Measurements from ENCODE around the gene PITPNM3. TPM values are rescaled to one million over a fixed set of nuclear protein-coding genes. Genes with fewer than 3 reads are reported as not detected.

PITPNM3 gene
- total RNA-seq, 1 donor from 2014 or later, result 1.4 TPM

DNA sequence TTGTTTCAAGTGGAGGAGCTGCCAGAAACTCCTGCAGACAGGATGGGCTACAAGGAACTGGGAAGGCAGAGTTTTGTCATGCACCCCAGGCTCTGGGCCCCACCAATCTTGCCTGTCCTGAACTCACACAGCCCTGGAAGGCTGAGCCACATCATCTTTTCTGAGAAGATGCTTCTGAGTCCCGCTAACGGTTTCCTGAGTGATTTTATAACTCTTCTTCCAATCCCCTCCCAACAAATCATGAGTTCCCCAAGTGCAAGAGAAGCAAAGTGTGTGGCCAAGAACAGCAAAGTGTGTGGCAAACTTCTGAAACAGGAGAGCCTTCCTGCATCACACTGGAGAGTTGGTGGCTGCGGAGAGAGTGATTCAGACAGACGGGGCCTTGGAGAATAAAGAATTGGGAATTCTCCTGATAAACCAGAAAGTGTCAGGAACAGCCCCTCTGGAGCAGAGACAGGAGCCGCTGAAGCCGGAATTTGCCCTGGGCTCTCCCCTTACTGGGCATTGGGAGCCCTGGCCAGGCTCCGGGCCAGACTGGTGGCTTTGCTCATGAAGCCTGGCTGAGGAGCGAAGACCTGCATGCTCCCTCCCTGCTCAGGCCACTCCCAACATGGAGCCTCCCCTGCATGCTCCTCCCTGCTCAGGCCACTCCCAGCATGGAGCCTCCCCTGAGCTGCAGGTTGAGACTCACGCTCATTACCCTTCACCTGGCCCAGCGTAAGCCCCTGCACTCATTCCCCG lies 47.2 kb downstream of the PITPNM3 start:
- Mint-ChIP-seq H3K9me3 (no peaks in the 10 kb centered on the region), H3K36me3 (ENCODE audit: low read depth) (no peaks in the 10 kb centered on the region), H3K27ac (ENCODE audit: unreplicated experiment) (no peak overlapping the region), H3K27me3 (ENCODE audit: low read depth) (peaks cover 10% of the 10 kb centered on the region), H3K4me3 (no peak overlapping the region), H3K4me1 (no peaks in the 10 kb centered on the region)
- TF ChIP-seq, protein P1, sequence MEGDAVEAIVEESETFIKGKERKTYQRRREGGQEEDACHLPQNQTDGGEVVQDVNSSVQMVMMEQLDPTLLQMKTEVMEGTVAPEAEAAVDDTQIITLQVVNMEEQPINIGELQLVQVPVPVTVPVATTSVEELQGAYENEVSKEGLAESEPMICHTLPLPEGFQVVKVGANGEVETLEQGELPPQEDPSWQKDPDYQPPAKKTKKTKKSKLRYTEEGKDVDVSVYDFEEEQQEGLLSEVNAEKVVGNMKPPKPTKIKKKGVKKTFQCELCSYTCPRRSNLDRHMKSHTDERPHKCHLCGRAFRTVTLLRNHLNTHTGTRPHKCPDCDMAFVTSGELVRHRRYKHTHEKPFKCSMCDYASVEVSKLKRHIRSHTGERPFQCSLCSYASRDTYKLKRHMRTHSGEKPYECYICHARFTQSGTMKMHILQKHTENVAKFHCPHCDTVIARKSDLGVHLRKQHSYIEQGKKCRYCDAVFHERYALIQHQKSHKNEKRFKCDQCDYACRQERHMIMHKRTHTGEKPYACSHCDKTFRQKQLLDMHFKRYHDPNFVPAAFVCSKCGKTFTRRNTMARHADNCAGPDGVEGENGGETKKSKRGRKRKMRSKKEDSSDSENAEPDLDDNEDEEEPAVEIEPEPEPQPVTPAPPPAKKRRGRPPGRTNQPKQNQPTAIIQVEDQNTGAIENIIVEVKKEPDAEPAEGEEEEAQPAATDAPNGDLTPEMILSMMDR (conservative IDR thresholded peaks at IDR 0.05), result no peak
- DNase-seq (ENCODE audit: low read depth, low spot score), result no peak

DNA sequence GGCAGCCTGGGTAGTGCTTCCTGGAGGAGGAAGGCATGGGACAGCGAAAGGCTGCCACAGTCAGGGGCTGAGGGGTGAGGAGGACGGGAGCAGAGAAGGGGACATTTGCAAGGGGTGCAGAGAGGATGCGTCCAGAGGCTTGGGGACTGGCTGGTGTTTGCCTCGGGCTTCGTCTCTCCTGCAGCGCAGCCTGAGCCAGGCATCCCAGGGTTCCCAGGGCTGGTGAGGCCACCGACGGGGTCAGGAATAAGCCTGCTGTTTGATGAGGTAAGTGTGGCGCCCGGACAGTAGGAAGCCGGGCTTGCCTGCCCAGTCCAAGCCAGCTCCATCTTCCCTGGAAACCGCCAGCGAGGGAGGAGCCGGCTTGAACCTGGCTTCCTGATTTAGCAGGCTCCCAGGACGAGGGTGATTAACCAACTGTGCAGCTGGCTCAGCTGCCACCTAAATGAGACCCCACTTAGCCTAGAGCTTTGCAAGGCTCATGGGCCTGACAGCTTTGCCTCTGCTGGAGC lies 47.8 kb downstream of the PITPNM3 start:
- Mint-ChIP-seq H3K36me3 (ENCODE audit: low read depth) (no peaks in the 10 kb centered on the region), H3K27ac (ENCODE audit: unreplicated experiment) (no peak overlapping the region), H3K27me3 (ENCODE audit: low read depth) (peaks cover 8% of the 10 kb centered on the region), H3K4me3 (no peak overlapping the region), H3K4me1 (no peaks in the 10 kb centered on the region), H3K9me3 (no peaks in the 10 kb centered on the region)
- TF ChIP-seq, protein P1 (conservative IDR thresholded peaks at IDR 0.05), result no peak
- no peak for DNase-seq (ENCODE audit: low read depth, low spot score)

DNA sequence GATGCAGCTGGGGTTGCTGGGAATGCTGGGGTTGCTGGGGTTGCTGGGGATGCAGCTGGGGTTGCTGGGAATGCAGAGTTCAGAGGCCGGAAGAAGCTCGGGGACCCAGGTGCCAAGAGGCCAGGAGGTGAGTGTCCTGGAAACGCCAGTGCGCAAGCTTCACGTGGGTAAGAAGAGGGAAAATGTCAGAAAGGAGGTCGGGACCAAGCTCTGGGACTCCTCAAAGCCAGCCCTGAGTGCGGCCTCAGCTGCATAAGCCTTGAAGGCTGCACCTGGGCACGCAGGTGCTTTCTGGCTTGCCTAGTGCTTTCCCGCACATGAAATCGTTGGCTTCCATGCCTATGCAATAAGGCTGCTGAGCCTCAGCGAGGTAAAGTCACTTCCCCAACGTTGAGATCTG lies 48.3 kb downstream of the PITPNM3 start:
- TF ChIP-seq, protein P1 (conservative IDR thresholded peaks at IDR 0.05), result no peak
- Mint-ChIP-seq H3K9me3 (no peaks in the 10 kb centered on the region), H3K4me3 (no peak overlapping the region), H3K4me1 (no peaks in the 10 kb centered on the region), H3K27ac (ENCODE audit: unreplicated experiment) (no peak overlapping the region), H3K36me3 (ENCODE audit: low read depth) (no peaks in the 10 kb centered on the region), H3K27me3 (ENCODE audit: low read depth) (peaks cover 4% of the 10 kb centered on the region)
- no peak for DNase-seq (ENCODE audit: low read depth, low spot score)

DNA sequence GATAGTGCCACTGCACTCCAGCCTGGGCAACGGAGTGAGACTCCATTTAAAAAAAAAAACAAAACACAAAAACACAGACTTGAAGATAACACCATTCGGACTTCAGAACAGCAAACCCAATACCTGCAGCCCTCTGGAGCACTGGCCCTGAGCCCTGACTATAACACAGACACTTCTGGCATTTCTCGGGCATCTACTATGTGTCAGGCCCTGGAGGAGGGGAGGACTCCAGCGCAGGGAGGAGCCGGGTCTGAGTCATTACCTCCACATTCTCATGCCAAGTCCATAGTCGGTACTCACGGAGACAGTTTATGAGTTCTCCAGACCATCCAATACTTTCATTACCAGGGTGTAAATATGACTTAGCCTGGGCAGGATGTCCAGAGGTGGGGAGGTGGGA lies 48.8 kb downstream of the PITPNM3 start:
- TF ChIP-seq, protein P1 (conservative IDR thresholded peaks at IDR 0.05), result no peak
- H3K4me3 Mint-ChIP-seq, result no peak overlapping the region
- H3K27me3 Mint-ChIP-seq (ENCODE audit: low read depth), result peaks cover 2% of the 10 kb centered on the region
- H3K36me3 Mint-ChIP-seq (ENCODE audit: low read depth), result no peaks in the 10 kb centered on the region
- H3K4me1 Mint-ChIP-seq, result no peaks in the 10 kb centered on the region
- DNase-seq (ENCODE audit: low read depth, low spot score), result no peak
- H3K9me3 Mint-ChIP-seq, result no peaks in the 10 kb centered on the region
- H3K27ac Mint-ChIP-seq (ENCODE audit: unreplicated experiment), result no peak overlapping the region

DNA sequence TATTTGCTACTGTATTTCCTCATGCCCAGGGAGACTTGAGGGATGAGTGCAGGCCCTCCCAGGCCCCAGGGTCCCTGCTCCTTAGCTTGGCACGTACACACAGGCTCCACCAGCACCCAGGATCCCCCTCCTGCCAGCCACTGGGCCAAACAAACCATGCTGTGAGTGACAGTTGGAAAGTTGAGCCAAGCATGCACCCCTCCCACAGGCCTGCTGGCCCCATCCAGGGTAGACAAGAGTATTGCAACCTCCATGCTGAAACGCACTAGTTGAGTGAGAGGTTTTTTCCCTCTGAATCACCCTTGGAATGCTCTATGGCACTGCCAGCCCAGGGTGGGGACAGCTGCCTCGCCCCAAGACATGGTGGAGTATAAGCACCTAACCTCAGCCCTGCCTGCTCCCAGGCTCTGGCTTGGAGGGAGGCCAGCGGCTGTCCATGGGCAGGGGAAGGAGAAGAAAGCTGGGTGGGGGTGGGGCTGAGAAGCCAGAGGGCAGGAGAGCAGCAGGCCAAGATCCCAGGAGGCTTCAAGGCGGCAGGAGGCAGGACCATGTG lies 49.6 kb downstream of the PITPNM3 start:
- no peaks in the 10 kb centered on the region for H3K4me1 Mint-ChIP-seq
- H3K27me3 Mint-ChIP-seq (ENCODE audit: low read depth), result no peaks in the 10 kb centered on the region
- no peak overlapping the region for H3K4me3 Mint-ChIP-seq
- no peak for DNase-seq (ENCODE audit: low read depth, low spot score)
- TF ChIP-seq, protein P1 (conservative IDR thresholded peaks at IDR 0.05), result no peak
- H3K27ac Mint-ChIP-seq (ENCODE audit: unreplicated experiment), result no peak overlapping the region
- no peaks in the 10 kb centered on the region for H3K9me3 Mint-ChIP-seq
- H3K36me3 Mint-ChIP-seq (ENCODE audit: low read depth), result no peaks in the 10 kb centered on the region

Measured in neural crest cell (in vitro differentiated cells).